HepG2 (cell line): ENCODE data around the gene HIBADH. TPM values are rescaled to one million over a fixed set of nuclear protein-coding genes. Genes with fewer than 3 reads are reported as not detected.

Experiments used
- ATAC-seq: fragments of 200-7000 bp; cut with Tn5 transposase; 3 replicates; pipeline ENCODE4 v1.9.1; 2020; ENCODE audit warnings: mild to moderate bottlenecking, moderate library complexity
- BruUV-seq: library from RNA; stranded (reverse); fragments of 400-500 nt; replicated peaks from 2 replicates; lab custom pipeline; 2021; lab: Mats Ljungman, UMichigan
- CTCF ChIA-PET: fragments of 300-600 bp; formaldehyde crosslinking; extraction: SDS; loops from one replicate; lab custom pipeline; 2021; ENCODE audit warnings: low total read pairs, inconsistent platforms, low intra/inter-chr PET ratio; lab: Yijun Ruan, JAX
- POLR2A ChIA-PET: fragments of 350-600 bp; sonication (Branson Sonifier 250); formaldehyde crosslinking; loops from one replicate; lab custom pipeline; 2020; ENCODE audit warnings: antibody characterized with exemption, inconsistent platforms; lab: Yijun Ruan, JAX
- DNase-seq: peaks from one replicate; pipeline ENCODE4 v3.0.0-alpha.2; 2015; ENCODE audit warnings: low spot score
- FAIRE-seq: peaks from 3 replicates; lab custom pipeline; 2011; peaks lifted over from hg19 to GRCh38; lab: Jason Lieb, UNC
- H2AFZ ChIP-seq: one replicate; pipeline ENCODE4 v1.6.1; 2011; ENCODE audit warnings: low read length, inconsistent platforms
- H3K27ac ChIP-seq: fragments of 300-600 bp; 3 replicates; pipeline ENCODE4 v1.8.0; 2011; ENCODE audit warnings: mixed run types, mild to moderate bottlenecking, mixed read lengths, low read length, inconsistent platforms; ENCODE audit not compliant: insufficient read depth; ENCODE audit errors: extremely low read length
- H3K27me3 ChIP-seq, 2 experiments: fragments of 200-600 bp in 1 of 2; 2 replicates in 1 of 2; 3 replicates in 1 of 2; pipeline versions ENCODE4 v1.6.0 to v1.8.0; 2011; ENCODE audit warnings: low read length in 2 of 2, mild to moderate bottlenecking in 2 of 2, moderate library complexity in 2 of 2, inconsistent platforms in 1 of 2; ENCODE audit not compliant: insufficient read depth in 2 of 2, control insufficient read depth in 1 of 2
- H3K36me3 ChIP-seq, 2 experiments: fragments of 200-600 bp in 1 of 2; replicated peaks in 1 of 2; 2 replicates in 1 of 2; 3 replicates in 1 of 2; pipeline versions ENCODE4 v1.5.1 to v1.8.0; 2011; ENCODE audit warnings: low read length in 2 of 2, inconsistent platforms in 1 of 2; ENCODE audit not compliant: insufficient read depth in 2 of 2, control insufficient read depth in 1 of 2
- H3K4me1 ChIP-seq: 2 replicates; pipeline ENCODE4 v1.5.1; 2012; ENCODE audit warnings: low read length, inconsistent platforms; ENCODE audit not compliant: insufficient read depth
- H3K4me2 ChIP-seq: 2 replicates; pipeline ENCODE4 v1.6.0; 2011; ENCODE audit warnings: low read depth, low read length, inconsistent platforms
- H3K4me3 ChIP-seq, 3 experiments: fragments of 200-600 bp in 1 of 3; sonication (generic), shearing (Covaris generic) in 1 of 3; replicated peaks in 1 of 3; 2 replicates each; pipeline ENCODE4 v1.5.1; 2011 to 2016; ENCODE audit warnings: low read length in 3 of 3, inconsistent platforms in 2 of 3, low read depth in 2 of 3, mild to moderate bottlenecking in 2 of 3, control low read depth in 1 of 3, mixed read lengths in 1 of 3; ENCODE audit not compliant: insufficient read depth in 1 of 3
- H3K79me2 ChIP-seq: one replicate; pipeline ENCODE4 v1.6.1; 2011; ENCODE audit warnings: low read length, inconsistent platforms; ENCODE audit not compliant: insufficient read depth
- H3K9ac ChIP-seq: 2 replicates; pipeline ENCODE4 v1.6.0; 2011; ENCODE audit warnings: mild to moderate bottlenecking, low read depth, low read length, inconsistent platforms; ENCODE audit not compliant: insufficient read depth
- H3K9me3 ChIP-seq: 2 replicates; pipeline ENCODE4 v1.5.1; 2012; ENCODE audit warnings: mild to moderate bottlenecking, low read length
- H4K20me1 ChIP-seq: 2 replicates; pipeline ENCODE4 v1.6.0; 2011; ENCODE audit warnings: inconsistent platforms, mild to moderate bottlenecking, low read length, moderate library complexity; ENCODE audit not compliant: insufficient read depth
- JUNB ChIP-seq: sonication (generic); formaldehyde crosslinking; IDR thresholded peaks from 2 replicates; pipeline ENCODE4 v1.8.0; 2022; ENCODE audit warnings: missing genetic modification reagents, mild to moderate bottlenecking, borderline replicate concordance
- NAIF1 ChIP-seq: sonication (generic); formaldehyde crosslinking; IDR thresholded peaks from 2 replicates; pipeline ENCODE4 v1.5.0; 2020; ENCODE audit warnings: mild to moderate bottlenecking, missing genetic modification reagents, borderline replicate concordance
- NPAS2 ChIP-seq: sonication (generic); formaldehyde crosslinking; IDR thresholded peaks from 2 replicates; pipeline ENCODE4 v1.8.0; 2022; ENCODE audit warnings: mild to moderate bottlenecking, missing genetic modification reagents, borderline replicate concordance
- POLR2AphosphoS2 ChIP-seq: IDR thresholded peaks from 2 replicates; pipeline ENCODE4 v1.6.1; 2011; ENCODE audit warnings: low read depth, low read length, improper control_type of control experiment
- POLR2AphosphoS5 ChIP-seq: IDR thresholded peaks from 2 replicates; pipeline ENCODE4 v1.6.1; 2012; ENCODE audit warnings: low read depth, low read length
- RARA ChIP-seq: IDR thresholded peaks from 2 replicates; pipeline ENCODE4 v1.6.1; 2016; ENCODE audit warnings: missing genetic modification reagents, missing compliant biosample characterization
- SMAD1 ChIP-seq: sonication (generic); formaldehyde crosslinking; IDR thresholded peaks from 2 replicates; pipeline ENCODE4 v1.4.0; 2020; ENCODE audit warnings: missing genetic modification reagents, low read depth, mild to moderate bottlenecking, borderline replicate concordance
- SMARCC2 ChIP-seq: fragments of 450-650 bp; IDR thresholded peaks from 2 replicates; pipeline ENCODE4 v1.6.1; 2017; ENCODE audit warnings: antibody characterized with exemption, mild to moderate bottlenecking
- SMC3 ChIP-seq: IDR thresholded peaks from 2 replicates; pipeline ENCODE4 v1.6.1; 2011; ENCODE audit warnings: low read length, improper control_type of control experiment
- ZBTB42 ChIP-seq: sonication (generic); formaldehyde crosslinking; IDR thresholded peaks from 2 replicates; pipeline ENCODE4 v1.5.0; 2020; ENCODE audit warnings: mild to moderate bottlenecking, missing genetic modification reagents
- ZNF256 ChIP-seq: sonication (generic); formaldehyde crosslinking; conservative IDR thresholded peaks from 2 replicates; pipeline ENCODE4 v1.4.0; 2020; ENCODE audit warnings: missing genetic modification reagents
- ZNF260 ChIP-seq: sonication (generic); formaldehyde crosslinking; IDR thresholded peaks from 2 replicates; pipeline ENCODE4 v1.4.0; 2020; ENCODE audit warnings: missing genetic modification reagents, low read depth, mild to moderate bottlenecking, borderline replicate concordance
- ZNF562 ChIP-seq: sonication (generic); formaldehyde crosslinking; IDR thresholded peaks from 2 replicates; pipeline ENCODE4 v1.8.0; 2022; ENCODE audit warnings: missing genetic modification reagents, borderline replicate concordance
- ZNF75D ChIP-seq: sonication (generic); formaldehyde crosslinking; IDR thresholded peaks from 2 replicates; pipeline ENCODE4 v1.8.1; 2023; ENCODE audit warnings: missing genetic modification reagents, mild to moderate bottlenecking, borderline replicate concordance
- ZNF878 ChIP-seq: sonication (generic); formaldehyde crosslinking; IDR thresholded peaks from 2 replicates; pipeline ENCODE4 v1.8.1; 2023; ENCODE audit warnings: mild to moderate bottlenecking, missing genetic modification reagents, moderate library complexity
- WGBS: methylation state at CpG from one replicate; pipeline ENCODE4 v1.1.6; 2017; ENCODE audit warnings: low lambda C conversion rate; 5-methylcytosine and 5-hydroxymethylcytosine counted together
- in situ Hi-C: cut with HindIII; loops from 2 replicates; pipeline ENCODE4 v1.10.0; 2017; ENCODE audit warnings: low pct_unique_long_range_greater_than_20kb; ENCODE audit not compliant: extremely low pct_ligation_motif_present
- intact Hi-C: fragments of 100-400 bp; cut with micrococcal nuclease; formaldehyde crosslinking; loops from one replicate; pipeline ENCODE4 v1.10.0; 2022; ENCODE audit not compliant: unreplicated experiment
- polyA plus RNA-seq, 8 experiments: library from polyadenylated mRNA; depleted of rRNA in 3 of 8; stranded (reverse) in 7 of 8; unstranded in 1 of 8; fragments of >200 nt; fragmentation: Illumina TruSeq in 4 of 8; extraction: Trizol in 4 of 8; gene quantifications; 2 replicates each; pipeline versions ENCODE4 v1.2.1 to v1.2.3, GENCODE V29; 2011 to 2016; ENCODE audit warnings: low read depth in 4 of 8, missing spikeins in 1 of 8, mixed read lengths in 1 of 8; ENCODE audit not compliant: insufficient read depth in 1 of 8
- total RNA-seq, 5 experiments: library from RNA; depleted of rRNA; stranded (reverse); fragments of >200 nt; fragmentation: Illumina TruSeq; extraction: Trizol; gene quantifications; 2 replicates each; pipeline ENCODE4 v1.2.3, GENCODE V29; 2016; ENCODE audit warnings: low read depth in 1 of 5
- TF ChIP-seq, protein P1 (sequence below): sonication (generic); formaldehyde crosslinking; IDR thresholded peaks from 2 replicates; pipeline ENCODE4 v1.5.0; 2020; ENCODE audit warnings: missing genetic modification reagents
- TF ChIP-seq, protein P2 (sequence below): IDR thresholded peaks from 2 replicates; pipeline ENCODE4 v1.6.1; 2016; ENCODE audit warnings: missing compliant biosample characterization, missing genetic modification reagents, borderline replicate concordance
- TF ChIP-seq, protein P3 (sequence below): IDR thresholded peaks from 2 replicates; pipeline ENCODE4 v1.4.0; 2020; ENCODE audit warnings: mild to moderate bottlenecking, missing genetic modification reagents
- TF ChIP-seq, protein P4 (sequence below): sonication (generic); formaldehyde crosslinking; IDR thresholded peaks from 2 replicates; pipeline ENCODE4 v1.8.1; 2023; ENCODE audit warnings: mild to moderate bottlenecking, inconsistent platforms, moderate library complexity, missing genetic modification reagents, borderline replicate concordance

HIBADH gene
- total and polyA plus RNA-seq, 2 of the 13 experiments (the other 11 are each of a cell fraction or from before 2014, with no cell fraction given): 49.9 to 59.5 TPM

DNA sequence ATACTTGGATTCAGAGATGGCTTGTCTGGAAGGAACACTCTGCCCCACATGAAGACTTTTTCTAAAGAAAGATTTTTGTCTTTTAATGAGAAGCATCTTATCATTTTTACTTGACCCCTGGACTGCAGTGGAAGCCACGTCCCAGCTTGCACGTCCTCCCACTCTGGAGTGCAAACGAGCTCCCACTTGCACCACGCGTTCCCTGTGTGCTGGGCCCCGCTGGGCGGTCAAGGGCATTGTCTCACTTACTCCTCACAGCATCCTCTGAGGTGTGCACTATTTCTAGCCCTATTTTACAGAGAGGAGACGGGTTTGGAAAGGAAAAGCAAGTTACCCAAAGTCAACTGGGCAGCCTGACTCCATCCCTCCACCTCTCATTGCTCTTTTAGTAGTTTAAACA is 175.2 kb downstream of the HIBADH start:
- DNase-seq (no peak), ATAC-seq (no peak), FAIRE-seq (no peak)
- Histone ChIP-seq H4K20me1 (no peaks in the 10 kb centered on the region), H3K4me1 (no peaks in the 10 kb centered on the region), H2AFZ (no peak overlapping the region), H3K9ac (no peak overlapping the region), H3K27me3 (no peaks in the 10 kb centered on the region), H3K36me3 (no peaks in the 10 kb centered on the region), H3K9me3 (no peaks in the 10 kb centered on the region), H3K4me2 (no peak overlapping the region), H3K4me3 (no peak overlapping the region), H3K27ac (no peak overlapping the region), H3K79me2 (no peaks in the 10 kb centered on the region)
- no TSS peak for BruUV-seq
- ChIA-PET POLR2A (no interaction called here), CTCF (no interaction called here)
- 43% methylated on average over 8 of the region's 8 CpGs for WGBS
- in situ Hi-C loops: no loop called here
- intact Hi-C loops: no loop called here
- no peak for TF ChIP-seq ZNF256 (CRISPR knock-in tag)
- no peak for TF ChIP-seq ZNF562 (CRISPR knock-in tag)
- TF ChIP-seq, protein P1, sequence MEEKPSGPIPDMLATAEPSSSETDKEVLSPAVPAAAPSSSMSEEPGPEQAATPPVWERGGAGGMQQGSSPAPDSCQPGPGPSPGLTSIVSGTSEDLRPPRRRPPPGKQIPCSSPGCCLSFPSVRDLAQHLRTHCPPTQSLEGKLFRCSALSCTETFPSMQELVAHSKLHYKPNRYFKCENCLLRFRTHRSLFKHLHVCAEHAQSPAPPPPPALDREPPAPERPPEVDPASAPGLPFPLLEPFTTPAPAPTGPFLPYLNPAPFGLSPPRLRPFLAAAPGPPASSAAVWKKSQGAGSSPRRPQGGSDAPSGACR (CRISPR knock-in tag): no peak
- TF ChIP-seq ZBTB42: no peak
- no peak for TF ChIP-seq SMARCC2
- TF ChIP-seq ZNF878 (CRISPR knock-in tag): no peak
- no peak for TF ChIP-seq POLR2AphosphoS5
- no peak for TF ChIP-seq RARA
- TF ChIP-seq POLR2AphosphoS2: no peak
- no peak for TF ChIP-seq NPAS2 (CRISPR knock-in tag)
- TF ChIP-seq, protein P2, sequence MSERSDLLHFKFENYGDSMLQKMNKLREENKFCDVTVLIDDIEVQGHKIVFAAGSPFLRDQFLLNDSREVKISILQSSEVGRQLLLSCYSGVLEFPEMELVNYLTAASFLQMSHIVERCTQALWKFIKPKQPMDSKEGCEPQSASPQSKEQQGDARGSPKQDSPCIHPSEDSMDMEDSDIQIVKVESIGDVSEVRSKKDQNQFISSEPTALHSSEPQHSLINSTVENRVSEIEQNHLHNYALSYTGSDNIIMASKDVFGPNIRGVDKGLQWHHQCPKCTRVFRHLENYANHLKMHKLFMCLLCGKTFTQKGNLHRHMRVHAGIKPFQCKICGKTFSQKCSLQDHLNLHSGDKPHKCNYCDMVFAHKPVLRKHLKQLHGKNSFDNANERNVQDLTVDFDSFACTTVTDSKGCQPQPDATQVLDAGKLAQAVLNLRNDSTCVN: no peak
- TF ChIP-seq SMAD1: no peak
- TF ChIP-seq JUNB: no peak
- no peak for TF ChIP-seq ZNF75D (CRISPR knock-in tag)
- TF ChIP-seq SMC3: no peak
- TF ChIP-seq ZNF260 (CRISPR knock-in tag): no peak
- TF ChIP-seq NAIF1 (CRISPR knock-in tag): no peak
- TF ChIP-seq, protein P3, sequence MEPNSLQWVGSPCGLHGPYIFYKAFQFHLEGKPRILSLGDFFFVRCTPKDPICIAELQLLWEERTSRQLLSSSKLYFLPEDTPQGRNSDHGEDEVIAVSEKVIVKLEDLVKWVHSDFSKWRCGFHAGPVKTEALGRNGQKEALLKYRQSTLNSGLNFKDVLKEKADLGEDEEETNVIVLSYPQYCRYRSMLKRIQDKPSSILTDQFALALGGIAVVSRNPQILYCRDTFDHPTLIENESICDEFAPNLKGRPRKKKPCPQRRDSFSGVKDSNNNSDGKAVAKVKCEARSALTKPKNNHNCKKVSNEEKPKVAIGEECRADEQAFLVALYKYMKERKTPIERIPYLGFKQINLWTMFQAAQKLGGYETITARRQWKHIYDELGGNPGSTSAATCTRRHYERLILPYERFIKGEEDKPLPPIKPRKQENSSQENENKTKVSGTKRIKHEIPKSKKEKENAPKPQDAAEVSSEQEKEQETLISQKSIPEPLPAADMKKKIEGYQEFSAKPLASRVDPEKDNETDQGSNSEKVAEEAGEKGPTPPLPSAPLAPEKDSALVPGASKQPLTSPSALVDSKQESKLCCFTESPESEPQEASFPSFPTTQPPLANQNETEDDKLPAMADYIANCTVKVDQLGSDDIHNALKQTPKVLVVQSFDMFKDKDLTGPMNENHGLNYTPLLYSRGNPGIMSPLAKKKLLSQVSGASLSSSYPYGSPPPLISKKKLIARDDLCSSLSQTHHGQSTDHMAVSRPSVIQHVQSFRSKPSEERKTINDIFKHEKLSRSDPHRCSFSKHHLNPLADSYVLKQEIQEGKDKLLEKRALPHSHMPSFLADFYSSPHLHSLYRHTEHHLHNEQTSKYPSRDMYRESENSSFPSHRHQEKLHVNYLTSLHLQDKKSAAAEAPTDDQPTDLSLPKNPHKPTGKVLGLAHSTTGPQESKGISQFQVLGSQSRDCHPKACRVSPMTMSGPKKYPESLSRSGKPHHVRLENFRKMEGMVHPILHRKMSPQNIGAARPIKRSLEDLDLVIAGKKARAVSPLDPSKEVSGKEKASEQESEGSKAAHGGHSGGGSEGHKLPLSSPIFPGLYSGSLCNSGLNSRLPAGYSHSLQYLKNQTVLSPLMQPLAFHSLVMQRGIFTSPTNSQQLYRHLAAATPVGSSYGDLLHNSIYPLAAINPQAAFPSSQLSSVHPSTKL (CRISPR knock-in tag): no peak
- TF ChIP-seq, protein P4, sequence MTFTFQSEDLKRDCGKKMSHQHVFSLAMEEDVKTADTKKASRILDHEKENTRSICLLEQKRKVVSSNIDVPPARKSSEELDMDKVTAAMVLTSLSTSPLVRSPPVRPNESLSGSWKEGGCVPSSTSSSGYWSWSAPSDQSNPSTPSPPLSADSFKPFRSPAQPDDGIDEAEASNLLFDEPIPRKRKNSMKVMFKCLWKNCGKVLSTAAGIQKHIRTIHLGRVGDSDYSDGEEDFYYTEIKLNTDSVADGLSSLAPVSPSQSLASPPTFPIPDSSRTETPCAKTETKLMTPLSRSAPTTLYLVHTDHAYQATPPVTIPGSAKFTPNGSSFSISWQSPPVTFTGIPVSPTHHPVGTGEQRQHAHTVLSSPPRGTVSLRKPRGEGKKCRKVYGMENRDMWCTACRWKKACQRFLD (CRISPR knock-in tag): no peak
